ENCODE data around the gene PRKAG1. TPM values are rescaled to one million over a fixed set of nuclear protein-coding genes. Genes with fewer than 3 reads are reported as not detected.

Gene PRKAG1
- total RNA-seq (2013), result 73.5 TPM
- 10 to 100 TPM; 35.9 to 58.9 (median 50.1) TPM for polyA plus RNA-seq
- polyA minus RNA-seq, result 26.3 and 40.7 TPM in 2 replicates
- 3.0 to 19.7 (median 7.8) reads per million in 11 experiments for total RNA-seq

DNA sequence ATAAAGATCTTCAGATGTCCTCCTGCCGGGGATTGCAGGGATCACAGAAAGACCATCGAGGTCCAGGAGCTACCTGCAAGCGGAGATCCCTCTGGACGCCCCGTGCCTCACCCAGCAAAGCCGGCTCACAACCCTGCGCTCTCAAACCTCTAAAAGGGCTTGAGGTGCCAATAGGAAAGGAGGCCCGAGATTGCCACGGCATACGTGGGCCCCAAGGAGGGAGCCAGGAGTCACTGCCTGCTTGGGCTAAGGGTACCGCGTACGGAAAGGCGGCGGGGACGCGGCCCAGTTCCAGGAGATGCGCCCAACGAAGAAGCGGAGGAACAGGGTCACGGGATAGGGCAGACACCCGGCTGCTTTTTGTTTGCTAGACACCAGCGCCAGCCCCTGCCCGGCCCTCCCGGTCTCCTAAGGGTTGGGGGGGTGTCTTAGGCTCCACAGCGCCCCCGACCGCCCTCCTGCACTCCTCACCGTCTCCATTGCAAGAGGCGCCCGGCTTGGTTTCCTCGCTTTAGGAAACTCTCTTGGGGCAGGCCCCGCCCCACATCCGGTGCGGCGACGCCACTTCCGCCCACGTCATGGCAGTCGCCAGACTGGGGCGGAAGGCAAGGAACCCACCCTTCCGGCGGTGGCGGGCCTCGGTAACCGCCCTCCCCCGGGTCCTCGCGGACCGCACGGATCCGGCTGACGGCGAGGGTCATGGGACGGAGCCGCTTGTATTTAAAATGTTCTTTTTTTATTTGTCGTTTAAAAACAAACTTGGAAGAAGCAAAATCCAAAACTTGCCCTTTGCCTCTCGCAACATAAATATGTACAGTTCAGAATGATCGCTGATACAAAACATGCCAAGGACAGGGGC lies at the start of gene PRKAG1:
PRKAG1 (minus strand) TSS at position 516 of the 859 bp plus-strand sequence; CDS start at position 480, 36 bp downstream.
- H3K9me3 Mint-ChIP-seq, result peaks cover 0 to 2% (median 0%) of the 10 kb centered on the region in 7 donors
- H3K36me3 ChIP-seq (replicated peaks in 1 of 2; ENCODE audit: control insufficient read depth in 1 of 2, insufficient read depth in 2 of 2, low read length in 2 of 2), result peaks cover 27 to 30% of the 10 kb centered on the region in 2 donors
- no peaks in the 10 kb centered on the region for H3K9me3 ChIP-seq (replicated peaks in 1 of 2; ENCODE audit: control insufficient read depth in 1 of 2, insufficient read depth in 1 of 2, low read length in 2 of 2)
- 0% methylated on average over 39 of the region's 59 CpGs for WGBS (ENCODE audit: insufficient coverage)
- H3K27me3 ChIP-seq (ENCODE audit: control insufficient read depth in 2 of 2, insufficient read depth in 2 of 2, low read length in 2 of 2), result no peaks in the 10 kb centered on the region
- H3K27me3 Mint-ChIP-seq (ENCODE audit: low read depth in 3 of 3), result peaks cover 0 to 4% (median 0%) of the 10 kb centered on the region in 3 donors
- peaks cover 41 to 50% of the 10 kb centered on the region in 2 donors for H3K36me3 Mint-ChIP-seq
- peak within 1 kb of the TSS; percentile 77 for H2AFZ ChIP-seq (ENCODE audit: insufficient read depth, low read depth, low read length, poor library complexity, severe bottlenecking)
- peak; percentile 97 to 99 (median 97) for DNase-seq
- peaks cover 29% of the 10 kb centered on the region for H3K4me1 Mint-ChIP-seq
- H3K27ac ChIP-seq (ENCODE audit: low read depth in 1 of 2, low read length in 2 of 2), result peak within 1 kb of the TSS; percentile 94 to 100
- intact Hi-C loops (cut with micrococcal nuclease), result loop anchor here (5.0 kb wide), 1 partner anchor 39 kb away; no protein-coding TSS in a partner anchor
- H4K20me1 ChIP-seq (ENCODE audit: insufficient read depth, low read length), result peaks cover 10% of the 10 kb centered on the region
- peak within 1 kb of the TSS; percentile 98 to 100 (median 99) for H3K27ac Mint-ChIP-seq
- TF ChIP-seq, protein P1, sequence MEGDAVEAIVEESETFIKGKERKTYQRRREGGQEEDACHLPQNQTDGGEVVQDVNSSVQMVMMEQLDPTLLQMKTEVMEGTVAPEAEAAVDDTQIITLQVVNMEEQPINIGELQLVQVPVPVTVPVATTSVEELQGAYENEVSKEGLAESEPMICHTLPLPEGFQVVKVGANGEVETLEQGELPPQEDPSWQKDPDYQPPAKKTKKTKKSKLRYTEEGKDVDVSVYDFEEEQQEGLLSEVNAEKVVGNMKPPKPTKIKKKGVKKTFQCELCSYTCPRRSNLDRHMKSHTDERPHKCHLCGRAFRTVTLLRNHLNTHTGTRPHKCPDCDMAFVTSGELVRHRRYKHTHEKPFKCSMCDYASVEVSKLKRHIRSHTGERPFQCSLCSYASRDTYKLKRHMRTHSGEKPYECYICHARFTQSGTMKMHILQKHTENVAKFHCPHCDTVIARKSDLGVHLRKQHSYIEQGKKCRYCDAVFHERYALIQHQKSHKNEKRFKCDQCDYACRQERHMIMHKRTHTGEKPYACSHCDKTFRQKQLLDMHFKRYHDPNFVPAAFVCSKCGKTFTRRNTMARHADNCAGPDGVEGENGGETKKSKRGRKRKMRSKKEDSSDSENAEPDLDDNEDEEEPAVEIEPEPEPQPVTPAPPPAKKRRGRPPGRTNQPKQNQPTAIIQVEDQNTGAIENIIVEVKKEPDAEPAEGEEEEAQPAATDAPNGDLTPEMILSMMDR (IDR thresholded peaks at IDR 0.05), result peak; percentile 60
- H3K9ac ChIP-seq (ENCODE audit: insufficient read depth, low read length, poor library complexity, severe bottlenecking), result peak within 1 kb of the TSS; percentile 97
- H3K4me3 Mint-ChIP-seq, result peak within 1 kb of the TSS; percentile 89 to 96
- H3K4me2 ChIP-seq (replicated peaks; ENCODE audit: extremely low read depth, low read length, poor library complexity, severe bottlenecking), result peak within 1 kb of the TSS; percentile 98
- H3K4me3 ChIP-seq (replicated peaks in 1 of 3; ENCODE audit: low read depth in 2 of 3, low read length in 3 of 3), result peak within 1 kb of the TSS; percentile 68 to 96 (median 94)
- H3K4me1 ChIP-seq (ENCODE audit: control insufficient read depth in 1 of 2, insufficient read depth in 2 of 2, low read length in 2 of 2), result peaks cover 25 to 28% of the 10 kb centered on the region in 2 donors
- peaks cover 42% of the 10 kb centered on the region for H3K79me2 ChIP-seq (ENCODE audit: insufficient read depth, low read length)

DNA sequence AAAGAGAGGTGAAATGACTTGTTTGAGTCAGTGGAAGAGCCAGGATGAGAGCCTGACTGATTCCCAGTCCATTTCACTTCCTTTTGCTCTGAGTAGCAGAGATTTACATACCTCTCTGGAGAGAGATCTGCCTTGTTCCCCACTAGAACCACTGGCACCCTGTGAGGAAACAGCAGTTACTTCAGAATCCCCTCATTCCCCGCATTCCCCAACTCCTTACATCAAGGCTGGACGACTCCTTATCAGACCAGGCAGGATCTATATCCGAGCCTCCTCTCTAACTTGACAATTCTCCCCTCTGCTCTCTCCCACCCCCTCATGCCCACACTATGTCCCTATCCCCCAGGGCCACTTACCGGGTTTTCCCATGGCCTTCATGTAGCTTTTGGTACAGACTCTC lies 47.5 kb upstream of the PRKAG1 start:
- H3K36me3 Mint-ChIP-seq, result no peaks in the 10 kb centered on the region
- Histone ChIP-seq H3K4me1 (ENCODE audit: control insufficient read depth in 1 of 2, insufficient read depth in 2 of 2, low read length in 2 of 2) (peaks cover 19 to 21% of the 10 kb centered on the region in 2 donors), H3K79me2 (ENCODE audit: insufficient read depth, low read length) (peaks cover under 1% of the 10 kb centered on the region), H3K9ac (ENCODE audit: insufficient read depth, low read length, poor library complexity, severe bottlenecking) (no peak overlapping the region), H3K27ac (ENCODE audit: low read depth in 1 of 2, low read length in 2 of 2) (no peak overlapping the region), H2AFZ (ENCODE audit: insufficient read depth, low read depth, low read length, poor library complexity, severe bottlenecking) (no peak overlapping the region), H3K9me3 (replicated peaks in 1 of 2; ENCODE audit: control insufficient read depth in 1 of 2, insufficient read depth in 1 of 2, low read length in 2 of 2) (no peaks in the 10 kb centered on the region), H3K27me3 (ENCODE audit: control insufficient read depth in 2 of 2, insufficient read depth in 2 of 2, low read length in 2 of 2) (no peaks in the 10 kb centered on the region), H4K20me1 (ENCODE audit: insufficient read depth, low read length) (no peaks in the 10 kb centered on the region), H3K4me2 (replicated peaks; ENCODE audit: extremely low read depth, low read length, poor library complexity, severe bottlenecking) (no peak overlapping the region), H3K4me3 (replicated peaks in 1 of 3; ENCODE audit: low read depth in 2 of 3, low read length in 3 of 3) (no peak overlapping the region), H3K36me3 (replicated peaks in 1 of 2; ENCODE audit: control insufficient read depth in 1 of 2, insufficient read depth in 2 of 2, low read length in 2 of 2) (no peaks in the 10 kb centered on the region)
- H3K4me1 Mint-ChIP-seq, result peaks cover 25% of the 10 kb centered on the region
- no peak overlapping the region for H3K4me3 Mint-ChIP-seq
- H3K27ac Mint-ChIP-seq, result no peak overlapping the region
- WGBS (ENCODE audit: insufficient coverage), result 98% methylated on average over 4 of the region's 4 CpGs
- peaks cover 0 to 1% (median 0%) of the 10 kb centered on the region in 7 donors for H3K9me3 Mint-ChIP-seq
- no peak for DNase-seq
- TF ChIP-seq, protein P1 (IDR thresholded peaks at IDR 0.05), result no peak
- H3K27me3 Mint-ChIP-seq (ENCODE audit: low read depth in 3 of 3), result peaks cover 1 to 9% (median 2%) of the 10 kb centered on the region in 3 donors
- intact Hi-C loops (cut with micrococcal nuclease), result loop anchor here in 1 of 2 donors (10.0 kb wide), 1 partner anchor 279 kb away; the partner anchor contains the start of gene DNAJC22
